ENCODE results near the gene TIFAB.

Gene TIFAB

DNA sequence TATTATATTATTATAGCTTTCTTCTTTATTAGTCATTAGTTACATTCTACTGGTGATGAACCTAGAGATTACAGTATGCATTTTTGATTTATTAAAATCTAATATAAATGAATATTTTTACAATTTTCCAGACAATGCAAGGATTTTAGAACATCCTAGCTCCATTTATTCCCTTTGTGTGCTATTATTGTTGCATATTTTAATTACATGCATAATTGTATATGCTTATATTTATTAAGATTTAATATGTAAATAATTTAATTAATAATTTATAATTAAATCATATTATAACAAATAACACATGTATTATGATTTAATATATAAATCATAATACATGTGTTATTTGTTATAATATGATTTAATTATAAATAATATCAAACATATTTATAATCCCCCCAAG lies 29.7 kb downstream of the TIFAB start:
- DNase-seq: no peak

- no peak for DNase-seq
Measured at GRCh38 chr5:135417083-135417482, 35.1 kb downstream of the TIFAB start.

DNA sequence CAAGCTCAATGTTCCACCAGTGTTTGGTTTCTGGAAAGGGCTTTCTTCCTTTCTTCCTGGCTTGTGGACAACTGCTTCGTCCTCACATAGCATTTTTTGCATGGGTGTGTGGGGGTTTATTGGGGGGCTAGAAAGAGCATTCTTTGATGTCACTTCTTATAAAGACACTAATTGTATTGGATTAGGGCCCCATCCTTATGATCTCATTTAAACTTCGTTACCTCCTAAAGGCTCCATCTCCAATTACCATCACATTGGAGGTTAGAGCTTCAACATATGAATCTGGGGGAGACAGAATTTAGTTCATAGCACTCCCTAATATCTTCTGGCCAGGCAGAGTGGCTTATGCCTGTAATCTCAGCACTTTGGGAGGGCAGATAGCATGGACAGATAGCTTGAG lies 47.1 kb downstream of the TIFAB start:
- DNase-seq: no peak

- DNase-seq: no peak
Measured at GRCh38 chr5:135402031-135402430, 50.1 kb downstream of the TIFAB start.

- DNase-seq: no peak
Measured at GRCh38 chr5:135400866-135401265, 51.3 kb downstream of the TIFAB start.

GRCh38 chr5:135399794-135400542 lies 52.2 kb downstream of the TIFAB start:
- no peak for DNase-seq

GRCh38 chr5:135398855-135399793 lies 53.0 kb downstream of the TIFAB start, which contains the start of gene MACROH2A1:
TSS of gene MACROH2A1 (minus strand) at chr5:135399231. CDS start at chr5:135389093, 10,138 bp downstream.
- DNase-seq: peak; percentile 25 to 68

- DNase-seq: peak in 1 of 2 experiments; percentile 28
Measured at GRCh38 chr5:135398160-135398854, 53.8 kb downstream of the TIFAB start.
